NCI-H345 treated with DMSO at 0.1 percent for 48 hours (cell line): ENCODE results near the gene RRAGD.

Experiments
- DNase-seq: peaks from one replicate; lab custom pipeline; 2025; ENCODE audit not compliant: unreplicated experiment; lab: John Stamatoyannopoulos, UW

RRAGD gene

GRCh38 chr6:89379281-89379680, 32.8 kb downstream of the RRAGD start:
- DNase-seq, result no peak

- no peak for DNase-seq
These were observed 33.4 kb downstream of the RRAGD start for GRCh38 chr6:89378628-89379027.

GRCh38 chr6:89375427-89376267, 36.4 kb downstream of the RRAGD start:
- peak; percentile 66 for DNase-seq

- no peak for DNase-seq
These were observed 39.6 kb downstream of the RRAGD start for GRCh38 chr6:89372506-89372901.

DNA sequence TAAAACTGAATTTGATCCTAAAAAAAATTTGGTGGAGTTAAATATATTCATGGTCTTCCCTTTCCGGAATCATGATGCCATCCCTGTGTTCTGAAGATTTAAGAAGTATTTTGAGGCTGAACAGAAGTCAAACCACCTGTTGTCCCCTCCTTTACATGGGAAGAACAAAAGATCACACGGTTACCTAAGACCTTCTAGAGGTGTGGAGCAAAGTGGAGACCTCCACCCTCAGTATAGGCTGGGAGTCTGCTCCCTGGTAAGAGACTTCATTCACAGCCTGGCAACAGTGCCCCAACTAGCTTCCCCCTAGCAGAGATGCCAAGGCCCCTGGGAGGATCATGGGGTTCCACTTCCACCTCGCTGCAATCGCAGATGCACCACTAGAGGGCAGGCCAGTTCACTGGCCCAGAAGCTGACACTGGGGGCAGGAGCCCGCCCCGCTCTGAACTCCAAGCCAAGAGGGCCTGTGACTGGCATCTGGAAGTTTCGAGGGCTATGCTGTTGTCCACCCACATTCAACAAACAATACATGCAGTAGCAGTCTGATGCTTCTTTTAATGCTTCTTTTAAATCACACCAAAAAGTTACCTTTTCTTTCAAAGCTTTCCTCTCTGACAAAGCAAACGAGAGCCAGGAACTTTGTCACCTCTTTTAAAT, 40.1 kb downstream of the RRAGD start:
- peak; percentile 56 for DNase-seq

DNA sequence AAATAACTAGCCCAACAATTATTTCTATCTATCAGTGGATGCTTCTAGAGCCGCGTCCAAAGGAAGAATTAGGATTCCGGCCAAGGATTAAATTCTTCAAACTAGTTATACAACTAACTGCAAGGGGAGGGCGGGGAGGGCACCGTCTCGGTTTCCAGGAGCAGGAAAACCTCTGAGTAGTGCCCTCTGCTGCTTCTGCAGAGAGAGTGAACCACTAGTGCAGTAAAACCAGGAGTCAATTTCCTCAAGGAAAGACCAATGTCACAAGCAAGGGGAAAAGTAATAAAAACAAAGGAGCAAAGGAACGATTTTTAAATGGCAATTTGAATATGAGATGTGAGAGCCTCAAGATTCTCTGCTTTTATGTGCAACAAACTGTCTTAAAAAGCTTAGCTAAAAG, 43.1 kb downstream of the RRAGD start:
- no peak for DNase-seq

DNA sequence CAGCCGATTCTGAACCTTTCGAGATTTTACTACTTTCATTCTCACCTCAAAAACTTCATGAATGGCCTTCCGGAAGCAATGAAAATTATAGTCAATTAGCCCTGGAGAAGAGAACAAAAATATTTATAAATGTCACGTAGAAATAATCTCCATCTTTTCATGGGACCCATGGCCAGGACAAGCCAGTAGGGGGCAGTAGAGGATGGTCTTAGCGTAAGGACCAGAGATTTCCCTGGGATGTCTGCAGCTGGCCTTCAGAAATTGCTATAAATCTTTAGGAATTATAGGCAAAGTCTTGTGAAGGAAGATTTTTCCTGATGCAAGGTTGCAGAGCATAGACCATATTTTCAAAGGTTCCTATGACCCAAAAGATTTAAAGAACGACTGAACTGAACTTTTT, 44.0 kb downstream of the RRAGD start:
- DNase-seq, result peak; percentile 35

- no peak for DNase-seq
These were observed 47.5 kb downstream of the RRAGD start for GRCh38 chr6:89364586-89364985.

DNA sequence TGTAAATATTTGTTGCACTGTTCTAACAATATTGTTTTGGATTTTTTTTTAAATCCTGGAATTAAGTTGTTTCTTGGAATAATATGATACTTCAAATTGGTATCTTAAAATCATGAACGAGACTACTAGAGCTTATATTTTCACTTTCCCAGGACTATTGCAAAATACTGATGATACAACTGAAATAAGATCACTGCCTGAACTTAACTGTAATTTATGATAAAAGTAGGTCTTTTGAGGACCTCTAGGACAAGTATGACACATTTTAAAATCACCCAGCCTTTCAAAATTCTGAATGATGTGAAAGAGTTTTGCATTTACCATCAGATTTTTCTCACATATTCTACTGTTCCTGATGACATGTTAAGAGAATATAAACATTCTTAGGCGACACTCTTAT, 50.9 kb downstream of the RRAGD start:
- DNase-seq, result no peak

GRCh38 chr6:89360415-89360999, 51.6 kb downstream of the RRAGD start:
- DNase-seq, result no peak

- DNase-seq, result no peak
These were observed 52.5 kb downstream of the RRAGD start for GRCh38 chr6:89359561-89359960.

DNA sequence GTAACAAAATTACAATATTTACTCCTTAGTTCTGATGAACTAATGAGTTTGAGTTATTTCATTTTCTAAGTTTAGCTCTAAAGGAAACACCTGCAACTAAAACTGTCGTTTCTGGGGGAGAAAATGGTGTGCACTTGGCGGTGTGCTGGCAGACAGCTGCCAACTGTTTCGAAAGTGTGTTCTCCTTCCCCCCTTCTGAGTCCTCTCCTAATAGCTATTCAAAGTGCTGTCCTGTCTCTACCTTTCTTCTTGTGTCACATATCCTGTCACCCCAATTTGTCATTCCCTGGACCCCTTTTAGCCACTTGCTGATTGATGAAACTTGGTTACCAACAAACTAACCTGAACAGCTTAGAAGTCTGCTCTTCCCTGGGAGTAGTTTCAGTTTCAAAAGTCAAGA, 54.7 kb downstream of the RRAGD start:
- no peak for DNase-seq

- no peak for DNase-seq
These were observed 55.4 kb downstream of the RRAGD start for GRCh38 chr6:89356642-89357170.

DNA sequence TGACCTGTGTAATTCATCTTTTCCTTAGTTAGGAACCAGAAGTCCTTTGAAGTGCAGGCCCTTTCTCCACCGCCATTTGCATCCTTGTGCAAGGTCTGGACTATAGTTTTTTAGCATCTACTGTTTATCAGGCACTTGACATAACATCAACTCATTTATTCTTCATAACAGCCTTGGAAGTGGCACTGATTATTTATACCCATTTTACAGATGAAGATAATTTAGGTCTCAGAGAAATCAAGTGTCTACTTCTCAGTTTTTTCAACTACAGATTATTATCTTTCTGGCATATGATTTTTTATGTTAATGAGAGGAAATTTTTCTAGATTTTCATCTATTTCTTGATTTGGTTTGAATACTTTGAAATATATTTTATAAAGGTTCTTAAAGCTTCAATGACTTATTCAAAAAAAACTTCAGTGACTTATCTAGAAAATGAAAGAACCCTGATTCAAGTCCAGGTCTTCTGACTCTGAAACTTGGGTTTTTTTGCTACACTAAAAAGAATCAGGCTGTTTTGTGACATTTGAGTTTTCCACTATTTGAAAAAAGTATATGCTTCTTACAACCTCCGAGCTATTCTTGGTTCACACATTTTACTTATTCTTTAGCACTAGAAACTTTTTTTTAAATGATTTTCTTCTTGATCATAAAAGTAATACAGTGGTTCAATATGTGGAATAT, 56.4 kb downstream of the RRAGD start:
- no peak for DNase-seq

DNA sequence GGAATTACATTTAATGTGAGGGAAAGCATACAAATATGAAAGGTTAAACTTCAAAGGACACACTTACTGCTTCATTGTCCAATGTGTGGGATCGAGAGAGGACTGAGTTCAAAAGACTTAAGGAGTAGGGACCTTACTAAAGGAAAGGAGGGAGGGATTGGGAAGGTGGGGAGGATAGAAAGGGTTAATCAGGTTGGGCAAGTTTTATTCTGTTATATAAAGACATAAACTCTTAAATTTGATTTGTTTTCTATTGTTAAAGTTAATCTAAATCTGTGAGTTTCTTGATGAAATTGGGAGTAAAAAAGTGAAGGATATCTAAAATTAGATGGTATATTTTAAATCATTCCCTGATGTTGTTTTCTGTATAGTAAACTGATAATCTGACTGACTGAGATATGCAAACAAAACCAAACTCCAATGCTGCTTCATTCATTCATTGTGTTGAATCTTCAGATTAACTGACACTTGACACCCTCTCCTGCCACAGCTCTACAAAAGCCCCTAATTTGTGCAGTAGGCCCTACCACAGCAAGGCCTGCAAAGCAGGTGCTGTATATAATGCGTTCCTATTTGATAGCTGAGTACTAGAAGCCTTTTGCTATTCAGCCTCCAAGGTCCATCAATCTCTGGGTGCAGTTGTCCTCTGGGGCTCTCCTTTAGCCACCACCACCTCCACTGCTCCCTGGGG, 58.2 kb downstream of the RRAGD start:
- peak; percentile 74 for DNase-seq

- DNase-seq, result no peak
These were observed 58.9 kb downstream of the RRAGD start for GRCh38 chr6:89353118-89353556.

DNA sequence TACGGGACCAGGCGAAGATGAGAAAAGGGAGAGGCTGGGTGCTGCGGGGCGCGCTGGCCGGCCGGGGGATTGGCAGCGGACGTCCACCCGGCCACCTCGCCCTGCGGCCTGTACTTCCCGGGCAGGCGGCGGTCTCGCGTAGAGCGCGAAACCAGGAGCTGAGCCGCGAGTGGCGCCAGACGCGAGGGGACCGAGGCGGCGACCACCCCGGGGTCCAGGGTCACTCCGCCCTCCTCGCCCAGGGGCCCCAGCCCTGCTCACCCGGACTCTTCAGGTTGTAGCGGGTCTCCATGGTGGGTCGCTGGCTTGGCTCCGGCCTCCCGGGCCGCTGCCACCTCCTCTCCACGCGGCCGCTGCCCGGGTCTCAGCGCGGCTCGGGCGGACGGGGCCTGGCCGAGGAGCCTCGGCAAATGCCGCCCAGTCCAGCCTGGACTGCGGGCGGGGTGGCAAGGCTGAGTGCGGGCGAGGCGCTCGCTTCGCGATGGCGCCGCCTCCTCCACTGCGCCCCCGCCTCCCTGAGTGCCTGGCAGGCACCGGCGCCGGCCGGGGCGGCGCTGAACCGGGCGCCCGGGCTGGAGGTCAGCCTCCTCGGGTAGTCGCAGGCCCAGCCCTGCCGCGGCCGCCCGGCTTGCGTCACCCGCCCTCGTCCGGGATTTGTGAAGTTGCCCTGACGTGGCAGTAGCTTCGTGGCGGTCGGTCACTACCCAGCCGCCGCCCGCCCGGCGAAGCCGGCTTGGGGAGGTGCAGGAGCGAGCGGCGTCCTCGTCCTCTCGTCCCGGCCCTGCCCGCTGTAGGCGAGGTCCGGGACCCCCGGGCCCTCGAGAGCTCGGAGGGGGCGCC, 59.6 kb downstream of the RRAGD start, which contains the start of gene UBE2J1:
Gene UBE2J1 (minus strand): TSS at position 445 of the 840 bp plus-strand sequence. CDS start 153 bp downstream, at position 292.
- peak; percentile 35 for DNase-seq

DNA sequence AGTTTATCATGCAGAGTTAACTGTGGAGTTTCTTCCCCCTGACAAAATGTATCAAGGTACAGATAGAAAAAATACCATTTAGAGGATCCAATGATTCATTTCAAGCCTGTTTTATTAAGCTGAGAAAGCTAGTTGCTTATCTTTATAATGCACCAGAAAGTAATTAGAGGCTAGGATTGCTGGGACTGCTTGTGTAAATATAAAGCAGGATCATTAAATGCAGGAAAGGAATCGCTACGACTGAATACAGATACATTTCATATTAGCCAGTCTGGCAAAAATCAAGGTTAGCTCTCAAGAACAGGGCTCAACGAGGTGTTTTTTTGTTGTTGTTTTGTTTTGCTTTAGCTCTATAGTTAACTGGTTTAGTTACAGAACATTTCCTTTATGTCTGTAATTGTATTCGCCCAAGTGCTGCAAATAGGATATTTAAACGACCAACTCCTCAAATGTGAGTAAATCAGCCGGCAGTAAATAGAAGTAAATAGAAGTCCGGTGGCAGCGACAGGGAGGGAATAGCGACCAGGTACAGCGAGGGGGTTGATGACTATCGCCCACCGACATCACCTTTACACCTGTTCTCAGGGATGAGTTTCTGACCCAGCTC, 60.3 kb downstream of the RRAGD start:
- peak; percentile 35 for DNase-seq

DNA sequence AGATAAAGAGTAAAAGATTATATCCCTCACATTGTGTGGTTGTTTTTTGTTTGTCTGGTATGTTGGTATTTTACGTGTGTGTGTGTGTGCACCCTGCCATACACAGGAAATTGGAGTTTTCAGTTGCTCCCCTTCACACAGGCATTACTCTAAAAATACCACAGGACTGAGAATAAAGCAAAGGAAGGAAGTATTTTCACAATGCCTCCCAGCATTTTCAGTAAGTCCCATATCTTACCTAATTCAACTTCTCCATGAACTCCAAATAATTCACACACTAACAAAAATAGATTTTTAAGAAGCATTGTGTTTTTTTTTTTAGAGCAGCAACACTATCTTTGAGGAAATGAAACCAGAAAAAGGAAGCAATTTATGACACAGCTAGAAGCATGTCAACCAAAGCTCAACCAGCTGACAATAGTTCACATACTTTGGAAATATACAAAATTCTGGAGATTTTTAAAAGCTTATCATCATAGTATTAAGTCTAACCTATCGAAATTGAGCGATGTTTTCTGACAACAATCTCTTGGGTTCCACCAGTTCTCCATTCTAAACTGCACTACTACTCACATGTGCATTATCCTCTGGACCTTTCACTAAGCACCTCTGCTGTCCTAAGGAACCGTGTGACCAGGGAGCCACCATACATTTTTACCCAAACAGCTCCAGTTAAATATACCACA, 61.6 kb downstream of the RRAGD start:
- no peak for DNase-seq
